NCI-H2227 (cell line): ENCODE measurements around the gene PSAP.

Source experiments
- DNase-seq: peaks from one replicate; lab custom pipeline; 2025; ENCODE audit not compliant: unreplicated experiment; lab: John Stamatoyannopoulos, UW

Gene PSAP

DNA sequence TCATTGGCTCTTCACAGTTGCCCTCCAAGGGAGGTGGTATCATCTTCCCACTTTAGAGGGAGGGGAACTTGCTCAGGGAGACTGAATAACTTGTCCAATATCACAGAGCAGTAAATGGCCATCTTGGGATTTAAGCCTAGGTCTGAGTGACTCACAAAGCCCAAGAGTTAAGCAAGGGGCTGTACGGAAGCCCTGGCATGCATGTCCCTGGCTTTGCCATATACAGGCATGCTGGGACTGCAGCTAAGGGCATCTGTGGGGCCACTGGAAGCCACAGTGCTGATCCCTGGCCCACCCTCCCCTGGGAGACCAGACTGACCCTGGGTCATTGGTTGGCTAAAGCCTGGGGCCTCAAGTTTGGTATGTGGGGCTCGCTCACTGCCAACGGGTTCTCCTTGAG lies 80.8 kb downstream of the PSAP start:
- DNase-seq: no peak

GRCh38 chr10:71769279-71769823 lies 81.7 kb downstream of the PSAP start:
- no peak for DNase-seq

- no peak for DNase-seq
Measured at GRCh38 chr10:71767420-71768035, 83.5 kb downstream of the PSAP start.

- no peak for DNase-seq
Measured at GRCh38 chr10:71766717-71767419, 84.2 kb downstream of the PSAP start.
